Loucy (cell line): Measurements from ENCODE around the gene PSMB2.

Source experiments
- EZH2phosphoT487 ChIP-seq: fragments of 200-600 bp; IDR thresholded peaks from 2 replicates; pipeline ENCODE4 v1.6.1; 2018; ENCODE audit warnings: antibody characterized with exemption, mild to moderate bottlenecking, moderate library complexity, borderline replicate concordance
- TF ChIP-seq, protein P1 (sequence below): fragments of 200-600 bp; sonication (generic); conservative IDR thresholded peaks from 2 replicates; pipeline ENCODE4 v1.5.1; 2014; ENCODE audit warnings: mild to moderate bottlenecking, antibody characterized with exemption, low read length

DNA sequence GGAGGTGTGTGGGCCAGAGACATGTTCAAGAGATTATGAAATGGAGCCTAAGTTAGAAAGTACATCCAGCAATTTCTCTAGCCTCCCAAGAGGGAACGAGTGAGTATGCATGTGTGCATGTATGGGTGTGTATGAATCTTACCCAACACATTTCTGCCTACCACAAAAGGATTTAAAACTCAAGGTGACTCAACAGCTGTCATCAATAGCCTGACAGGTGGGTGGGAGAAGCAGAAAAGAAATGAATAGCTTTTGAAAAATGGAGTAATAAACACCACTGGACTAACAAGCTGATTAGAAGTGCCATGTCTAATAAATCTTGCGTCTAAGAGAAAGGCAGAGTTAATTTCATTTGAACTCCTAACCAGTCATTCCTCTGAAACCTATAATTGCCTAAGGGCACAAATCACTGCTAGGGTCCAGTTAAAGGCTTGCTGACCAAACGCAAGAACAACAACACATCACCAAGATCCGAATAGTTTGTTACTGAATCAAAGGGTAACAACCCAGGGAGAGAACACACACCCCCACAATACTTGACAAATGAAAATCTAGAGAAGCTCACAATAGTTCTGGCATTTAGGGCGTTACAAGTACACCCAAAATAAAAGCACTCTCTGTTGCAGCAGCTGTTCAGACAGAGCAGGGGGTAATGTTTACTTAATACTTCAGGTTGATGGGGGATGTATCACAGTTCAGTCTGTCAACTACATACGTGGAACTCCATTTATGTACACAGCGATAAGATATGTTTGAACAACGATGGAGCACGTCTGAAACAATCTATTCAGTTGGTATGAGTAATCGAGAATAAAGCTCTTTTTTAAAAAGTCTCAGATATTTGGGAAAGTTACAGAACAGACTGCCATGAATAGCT is 85.5 kb downstream of the PSMB2 start:
- TF ChIP-seq, protein P1, sequence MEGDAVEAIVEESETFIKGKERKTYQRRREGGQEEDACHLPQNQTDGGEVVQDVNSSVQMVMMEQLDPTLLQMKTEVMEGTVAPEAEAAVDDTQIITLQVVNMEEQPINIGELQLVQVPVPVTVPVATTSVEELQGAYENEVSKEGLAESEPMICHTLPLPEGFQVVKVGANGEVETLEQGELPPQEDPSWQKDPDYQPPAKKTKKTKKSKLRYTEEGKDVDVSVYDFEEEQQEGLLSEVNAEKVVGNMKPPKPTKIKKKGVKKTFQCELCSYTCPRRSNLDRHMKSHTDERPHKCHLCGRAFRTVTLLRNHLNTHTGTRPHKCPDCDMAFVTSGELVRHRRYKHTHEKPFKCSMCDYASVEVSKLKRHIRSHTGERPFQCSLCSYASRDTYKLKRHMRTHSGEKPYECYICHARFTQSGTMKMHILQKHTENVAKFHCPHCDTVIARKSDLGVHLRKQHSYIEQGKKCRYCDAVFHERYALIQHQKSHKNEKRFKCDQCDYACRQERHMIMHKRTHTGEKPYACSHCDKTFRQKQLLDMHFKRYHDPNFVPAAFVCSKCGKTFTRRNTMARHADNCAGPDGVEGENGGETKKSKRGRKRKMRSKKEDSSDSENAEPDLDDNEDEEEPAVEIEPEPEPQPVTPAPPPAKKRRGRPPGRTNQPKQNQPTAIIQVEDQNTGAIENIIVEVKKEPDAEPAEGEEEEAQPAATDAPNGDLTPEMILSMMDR, result no peak
- no peak for TF ChIP-seq EZH2phosphoT487
